IPS DF 6.9 (cell line): ENCODE results near the gene C10orf90.

Experiments
- DNase-seq: peaks from one replicate; pipeline ENCODE4 v3.0.0-alpha.2; 2013; ENCODE audit warnings: low read depth, low spot score
- H3K27ac ChIP-seq: one replicate; pipeline ENCODE4 v1.5.1; 2013; ENCODE audit warnings: low read length, control low read depth
- H3K27me3 ChIP-seq: 2 replicates; pipeline ENCODE4 v1.6.1; 2013; ENCODE audit warnings: mild to moderate bottlenecking, low read length; ENCODE audit not compliant: control insufficient read depth, insufficient read depth
- H3K36me3 ChIP-seq: 2 replicates; pipeline ENCODE4 v1.6.1; 2013; ENCODE audit warnings: low read length; ENCODE audit not compliant: control insufficient read depth, insufficient read depth
- H3K4me1 ChIP-seq: 2 replicates; pipeline ENCODE4 v1.6.1; 2013; ENCODE audit warnings: low read length; ENCODE audit not compliant: control insufficient read depth, insufficient read depth
- H3K4me3 ChIP-seq: 2 replicates; pipeline ENCODE4 v1.5.1; 2013; ENCODE audit warnings: mild to moderate bottlenecking, low read length
- H3K9me3 ChIP-seq: 2 replicates; pipeline ENCODE4 v1.6.1; 2013; ENCODE audit warnings: low read length, inconsistent platforms; ENCODE audit not compliant: control insufficient read depth, insufficient read depth
- WGBS: extraction: QIAGEN DNeasy Blood & Tissue Kit; methylation state at CpG from one replicate; pipeline ENCODE4 v1.1.7; 2013; ENCODE audit warnings: mixed read lengths, missing lambda C conversion rate; ENCODE audit not compliant: insufficient read length, insufficient coverage; 5-methylcytosine and 5-hydroxymethylcytosine counted together

The C10orf90 gene

DNA sequence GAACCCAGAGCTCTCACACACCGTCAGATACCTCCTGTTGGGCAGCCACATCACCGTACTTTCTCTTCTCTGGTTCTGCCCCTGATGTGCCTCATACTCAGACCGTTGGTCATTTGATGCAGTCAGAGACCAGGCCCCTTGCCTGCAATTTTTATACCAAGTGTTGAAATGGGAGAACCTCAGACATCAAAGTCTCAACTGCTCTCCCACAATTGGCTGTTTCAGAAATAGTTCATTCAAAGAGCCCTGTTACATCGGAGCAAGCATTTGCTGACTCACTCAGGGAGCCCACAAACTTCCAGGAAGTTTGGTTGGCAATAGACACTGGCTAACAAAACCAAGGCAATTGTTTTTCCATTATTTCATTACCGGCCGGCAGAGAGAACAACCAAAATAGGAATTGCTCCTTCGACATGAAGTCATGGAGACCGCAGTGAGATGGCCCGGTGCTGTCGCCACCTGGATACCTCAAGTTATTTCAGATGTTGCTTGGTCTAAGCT lies 248.7 kb downstream of the C10orf90 start:
- DNase-seq = no peak
- H3K4me3 ChIP-seq = no peak overlapping the region
- no peaks in the 10 kb centered on the region for H3K9me3 ChIP-seq
- H3K36me3 ChIP-seq = no peaks in the 10 kb centered on the region
- no peaks in the 10 kb centered on the region for H3K27me3 ChIP-seq
- no peaks in the 10 kb centered on the region for H3K4me1 ChIP-seq
- WGBS = no CpG with 5 or more reads among the region's 10 CpGs
- H3K27ac ChIP-seq = no peak overlapping the region

- Histone ChIP-seq H3K27me3 (no peaks in the 10 kb centered on the region), H3K36me3 (no peaks in the 10 kb centered on the region), H3K27ac (no peak overlapping the region), H3K4me3 (no peak overlapping the region), H3K4me1 (no peaks in the 10 kb centered on the region), H3K9me3 (no peaks in the 10 kb centered on the region)
- WGBS = no CpG with 5 or more reads among the region's 12 CpGs
- no peak for DNase-seq
Measured at GRCh38 chr10:126420567-126421300, 249.8 kb downstream of the C10orf90 start.

- H3K27me3 ChIP-seq = no peaks in the 10 kb centered on the region
- H3K4me1 ChIP-seq = no peaks in the 10 kb centered on the region
- H3K9me3 ChIP-seq = no peaks in the 10 kb centered on the region
- H3K27ac ChIP-seq = no peak overlapping the region
- WGBS = no CpG with 5 or more reads among the region's 4 CpGs
- no peak overlapping the region for H3K4me3 ChIP-seq
- no peaks in the 10 kb centered on the region for H3K36me3 ChIP-seq
- DNase-seq = no peak
Measured at GRCh38 chr10:126417220-126417825, 253.2 kb downstream of the C10orf90 start.

GRCh38 chr10:126409821-126410220 lies 260.7 kb downstream of the C10orf90 start:
- Histone ChIP-seq H3K4me3 (no peak overlapping the region), H3K4me1 (peaks cover 1% of the 10 kb centered on the region; the same call in 1 of the 2 replicates), H3K27me3 (no peaks in the 10 kb centered on the region), H3K36me3 (no peaks in the 10 kb centered on the region), H3K27ac (no peak overlapping the region), H3K9me3 (no peaks in the 10 kb centered on the region)
- no peak for DNase-seq
- no CpG with 5 or more reads among the region's 6 CpGs for WGBS

- no CpG with 5 or more reads among the region's 11 CpGs for WGBS
- no peak for DNase-seq
Measured at GRCh38 chr10:126408953-126409641, 261.4 kb downstream of the C10orf90 start.

DNA sequence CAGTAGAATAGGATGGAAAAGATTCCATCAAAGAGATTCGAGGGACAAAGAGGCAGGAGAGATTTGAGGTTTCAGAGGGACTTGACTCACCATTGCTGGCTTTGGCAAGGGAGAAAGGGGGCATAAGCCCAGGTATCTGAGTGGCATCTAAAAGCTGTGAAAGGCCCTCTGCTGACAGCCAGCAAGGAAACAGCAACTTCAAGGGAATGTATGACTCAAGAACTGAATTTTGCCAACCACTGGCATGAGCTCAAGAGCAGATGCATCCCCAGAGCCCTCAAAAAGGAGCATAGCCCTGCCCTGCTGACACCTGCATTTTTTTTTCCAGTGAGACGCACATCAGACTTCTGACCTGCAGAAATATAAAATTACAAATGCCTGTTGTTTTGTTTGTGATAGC lies 262.7 kb downstream of the C10orf90 start:
- H3K27me3 ChIP-seq = no peaks in the 10 kb centered on the region
- WGBS = no CpG with 5 or more reads among the region's 2 CpGs
- H3K9me3 ChIP-seq = no peaks in the 10 kb centered on the region
- no peak overlapping the region for H3K4me3 ChIP-seq
- no peak overlapping the region for H3K27ac ChIP-seq
- peaks cover 1% of the 10 kb centered on the region; the same call in 1 of the 2 replicates for H3K4me1 ChIP-seq
- no peak for DNase-seq
- no peaks in the 10 kb centered on the region for H3K36me3 ChIP-seq

More at GRCh38 chr10:126408953-126409641, 261.4 kb downstream of the C10orf90 start:
- H3K27ac ChIP-seq = no peak overlapping the region
- H3K4me3 ChIP-seq = no peak overlapping the region
- no peaks in the 10 kb centered on the region for H3K27me3 ChIP-seq
- peaks cover 1% of the 10 kb centered on the region; the same call in 1 of the 2 replicates for H3K4me1 ChIP-seq
- no peaks in the 10 kb centered on the region for H3K9me3 ChIP-seq
- no peaks in the 10 kb centered on the region for H3K36me3 ChIP-seq

DNA sequence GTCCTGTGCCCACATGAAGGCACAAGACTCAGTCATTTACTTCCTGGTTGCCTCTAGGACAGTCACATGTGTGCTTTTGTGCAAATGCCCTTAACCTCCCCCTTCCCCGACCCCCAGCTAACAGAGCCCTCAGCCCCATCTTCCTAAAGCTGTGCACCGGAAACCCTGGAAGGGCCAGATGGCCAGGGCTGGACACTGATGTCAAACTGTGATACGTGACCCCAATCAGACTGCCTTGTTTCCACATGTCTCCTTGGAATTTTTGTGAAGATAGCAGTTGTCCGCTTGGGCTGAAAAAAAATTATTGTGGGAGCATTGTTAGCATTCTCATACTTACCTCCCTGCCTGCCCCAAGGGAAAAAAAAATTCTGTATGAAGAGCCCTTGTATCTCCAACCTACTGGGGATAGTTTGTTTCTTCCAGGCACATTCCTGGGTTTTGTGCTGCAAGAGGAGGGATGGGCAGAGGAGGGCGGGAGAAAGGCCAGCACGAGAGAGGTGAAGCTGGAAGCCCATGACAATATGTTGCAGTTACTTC lies 265.2 kb downstream of the C10orf90 start:
- H3K4me3 ChIP-seq = no peak overlapping the region
- H3K27me3 ChIP-seq = no peaks in the 10 kb centered on the region
- H3K9me3 ChIP-seq = no peaks in the 10 kb centered on the region
- DNase-seq = no peak
- no peak overlapping the region for H3K27ac ChIP-seq
- no peaks in the 10 kb centered on the region for H3K36me3 ChIP-seq
- WGBS = no CpG with 5 or more reads among the region's 6 CpGs
- H3K4me1 ChIP-seq = peaks cover 1% of the 10 kb centered on the region; the same call in 1 of the 2 replicates

- Histone ChIP-seq H3K36me3 (no peaks in the 10 kb centered on the region), H3K27ac (no peak overlapping the region), H3K4me1 (peaks cover 3% of the 10 kb centered on the region), H3K4me3 (no peak overlapping the region), H3K9me3 (no peaks in the 10 kb centered on the region), H3K27me3 (no peaks in the 10 kb centered on the region)
- no CpG with 5 or more reads among the region's 7 CpGs for WGBS
- DNase-seq = no peak
Measured at GRCh38 chr10:126402721-126403695, 267.5 kb downstream of the C10orf90 start.

DNA sequence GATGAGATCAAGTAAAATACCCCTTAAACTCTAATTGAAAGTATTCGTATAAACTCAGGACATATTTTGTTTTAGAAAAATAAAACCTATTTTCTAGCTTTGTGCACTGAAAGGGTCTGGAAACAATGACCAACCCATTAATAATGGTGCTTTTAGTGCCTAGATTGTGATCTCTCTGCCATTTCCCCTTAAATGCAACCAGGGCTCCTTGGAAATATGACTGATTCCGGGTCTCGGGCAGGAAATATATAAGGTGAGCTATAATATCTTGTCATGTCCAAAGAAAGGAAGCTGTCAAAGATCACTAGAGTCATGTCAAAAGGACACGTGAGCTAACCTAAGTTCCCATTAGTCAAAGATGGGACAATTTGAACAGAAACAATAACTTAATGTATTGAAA lies 269.9 kb downstream of the C10orf90 start:
- Histone ChIP-seq H3K27me3 (no peaks in the 10 kb centered on the region), H3K27ac (no peak overlapping the region), H3K9me3 (no peaks in the 10 kb centered on the region), H3K36me3 (no peaks in the 10 kb centered on the region), H3K4me1 (peaks cover 3% of the 10 kb centered on the region), H3K4me3 (no peak overlapping the region)
- WGBS = no CpG with 5 or more reads among the region's 4 CpGs
- no peak for DNase-seq
